D341Med (cell line): ENCODE results near the gene CASKIN1.
"Not testable (repeated sequence)": the region's sequence is repeated elsewhere in the genome, so short reads cannot be mapped to it uniquely, and the experiment has no call there.

ENCODE experiments used
- DNase-seq: peaks from one replicate; pipeline ENCODE4 v3.0.0; 2012; ENCODE audit warnings: low spot score

Gene CASKIN1

DNA sequence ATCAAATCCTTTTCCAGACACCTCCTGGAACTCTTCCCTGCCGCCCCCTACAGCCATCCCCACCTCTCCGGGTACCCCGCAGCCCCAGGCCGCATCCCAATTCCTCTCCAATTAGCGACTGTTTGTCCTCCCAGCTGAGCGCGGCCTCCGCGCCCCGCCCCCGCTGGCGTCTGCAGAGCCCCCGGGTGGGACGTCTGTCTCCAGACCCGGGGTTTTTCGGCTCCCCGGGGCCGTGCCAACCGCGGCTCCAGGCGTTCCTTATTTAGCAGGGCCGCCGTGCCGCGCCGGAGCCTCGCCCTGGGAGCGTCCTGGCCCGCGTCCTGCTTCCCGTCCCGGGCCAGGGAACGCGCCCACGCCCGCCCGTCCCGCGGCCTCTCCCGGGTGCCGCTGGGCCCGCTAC is 61.3 kb downstream of the CASKIN1 start:
- DNase-seq = not testable (repeated sequence)

- DNase-seq = not testable (repeated sequence)
Observed at GRCh38 chr16:2133797-2134196, 62.6 kb downstream of the CASKIN1 start.

- not testable (repeated sequence) for DNase-seq
Observed at GRCh38 chr16:2129890-2130447, 66.4 kb downstream of the CASKIN1 start.

DNA sequence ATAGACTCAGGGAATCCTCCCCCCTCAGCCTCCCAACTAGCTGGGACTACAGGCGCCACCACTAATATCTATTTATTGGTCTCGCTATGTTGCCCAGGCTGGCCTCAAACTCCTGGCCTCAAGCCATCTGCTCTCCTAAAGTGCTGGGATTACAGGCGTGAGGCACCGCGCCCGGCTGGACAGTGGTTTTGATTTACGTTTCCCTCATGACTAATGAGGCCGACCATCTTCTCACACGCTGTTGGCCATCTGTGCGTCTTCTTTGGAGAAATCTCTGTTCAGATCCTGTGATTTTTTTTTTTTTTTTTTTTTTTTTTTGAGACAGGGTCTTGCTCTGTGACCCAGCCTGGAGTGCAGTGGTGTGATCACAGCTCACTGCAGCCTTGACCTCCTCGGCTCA is 67.2 kb downstream of the CASKIN1 start:
- DNase-seq = not testable (repeated sequence)

- DNase-seq = not testable (repeated sequence)
Observed at GRCh38 chr16:2127630-2128280, 68.7 kb downstream of the CASKIN1 start.
